GM21737 (cell line): ENCODE measurements around the gene PSMD8.
"Not testable (repeated sequence)": the region's sequence is repeated elsewhere in the genome, so short reads cannot be mapped to it uniquely, and the experiment has no call there.

Source experiments
- ATAC-seq: cut with Tn5 transposase; IDR thresholded peaks from one replicate; pipeline ENCODE4 v1.9.1; 2021; ENCODE audit warnings: mild to moderate bottlenecking, moderate library complexity; ENCODE audit not compliant: unreplicated experiment

Gene PSMD8

DNA sequence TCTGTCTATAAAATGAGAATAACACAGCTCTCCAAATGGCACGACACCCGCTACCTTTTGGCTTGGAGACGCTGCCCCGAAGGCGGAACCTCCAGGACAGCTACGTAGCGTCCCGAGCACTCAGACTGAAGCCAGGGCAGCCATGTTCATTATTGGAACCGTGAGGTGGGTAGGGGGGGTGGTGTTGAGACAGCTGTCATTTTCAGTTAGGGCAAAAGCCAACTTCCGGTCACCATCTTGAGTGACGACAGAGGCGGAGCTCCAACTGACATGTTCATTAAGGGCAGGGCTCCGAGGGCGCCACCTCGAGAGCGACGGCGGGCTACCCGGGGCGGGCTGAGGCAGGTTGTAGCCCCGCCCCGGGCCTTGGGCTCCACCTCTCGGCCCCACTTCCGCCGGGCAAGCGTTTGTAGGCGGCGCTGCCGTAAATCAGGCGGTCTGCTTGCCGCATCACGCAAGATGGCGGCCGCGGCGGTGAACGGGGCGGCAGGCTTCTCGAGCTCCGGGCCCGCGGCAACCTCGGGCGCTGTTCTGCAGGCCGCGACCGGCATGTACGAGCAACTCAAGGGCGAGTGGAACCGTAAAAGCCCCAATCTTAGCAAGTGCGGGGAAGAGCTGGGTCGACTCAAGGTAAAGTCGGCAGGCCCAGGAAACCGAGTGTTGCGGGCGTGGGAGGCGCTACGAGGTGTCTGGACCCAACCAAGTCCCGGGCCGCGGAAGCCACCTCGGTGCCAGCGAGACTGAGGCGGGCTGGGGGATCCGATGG lies at the start of gene PSMD8:
PSMD8 (plus strand) TSS at position 240 of the 766 bp plus-strand sequence; CDS start at position 271, 31 bp downstream.
- ATAC-seq: peak; percentile 90

DNA sequence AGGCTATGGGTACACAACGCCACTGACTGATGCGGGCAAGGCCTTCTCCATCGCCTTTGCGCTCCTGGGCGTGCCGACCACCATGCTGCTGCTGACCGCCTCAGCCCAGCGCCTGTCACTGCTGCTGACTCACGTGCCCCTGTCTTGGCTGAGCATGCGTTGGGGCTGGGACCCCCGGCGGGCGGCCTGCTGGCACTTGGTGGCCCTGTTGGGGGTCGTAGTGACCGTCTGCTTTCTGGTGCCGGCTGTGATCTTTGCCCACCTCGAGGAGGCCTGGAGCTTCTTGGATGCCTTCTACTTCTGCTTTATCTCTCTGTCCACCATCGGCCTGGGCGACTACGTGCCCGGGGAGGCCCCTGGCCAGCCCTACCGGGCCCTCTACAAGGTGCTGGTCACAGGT lies 47.8 kb upstream of the PSMD8 start:
- ATAC-seq: no peak

- ATAC-seq: no peak
These were observed 44.7 kb upstream of the PSMD8 start for GRCh38 chr19:38329651-38330050.

DNA sequence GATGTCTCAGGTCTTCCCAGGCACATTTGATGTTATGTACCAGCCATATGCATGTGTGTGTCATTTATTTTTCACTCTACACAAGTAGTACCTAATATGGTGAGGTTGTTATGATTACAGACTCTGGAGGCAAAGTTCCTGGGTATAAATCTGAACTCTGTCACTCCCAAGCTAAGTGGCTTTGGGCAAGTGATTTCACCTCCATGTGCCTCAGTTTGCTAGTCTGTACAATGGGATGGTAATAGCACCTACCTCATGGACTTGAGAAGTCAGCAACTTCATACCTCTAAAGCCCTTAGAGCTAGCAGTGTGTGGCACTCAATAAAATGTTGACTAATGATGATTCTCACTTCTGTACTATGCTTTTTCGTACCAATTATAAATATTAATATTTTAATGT lies 42.6 kb upstream of the PSMD8 start:
- no peak for ATAC-seq

GRCh38 chr19:38333245-38333644 lies 41.1 kb upstream of the PSMD8 start:
- ATAC-seq: no peak

DNA sequence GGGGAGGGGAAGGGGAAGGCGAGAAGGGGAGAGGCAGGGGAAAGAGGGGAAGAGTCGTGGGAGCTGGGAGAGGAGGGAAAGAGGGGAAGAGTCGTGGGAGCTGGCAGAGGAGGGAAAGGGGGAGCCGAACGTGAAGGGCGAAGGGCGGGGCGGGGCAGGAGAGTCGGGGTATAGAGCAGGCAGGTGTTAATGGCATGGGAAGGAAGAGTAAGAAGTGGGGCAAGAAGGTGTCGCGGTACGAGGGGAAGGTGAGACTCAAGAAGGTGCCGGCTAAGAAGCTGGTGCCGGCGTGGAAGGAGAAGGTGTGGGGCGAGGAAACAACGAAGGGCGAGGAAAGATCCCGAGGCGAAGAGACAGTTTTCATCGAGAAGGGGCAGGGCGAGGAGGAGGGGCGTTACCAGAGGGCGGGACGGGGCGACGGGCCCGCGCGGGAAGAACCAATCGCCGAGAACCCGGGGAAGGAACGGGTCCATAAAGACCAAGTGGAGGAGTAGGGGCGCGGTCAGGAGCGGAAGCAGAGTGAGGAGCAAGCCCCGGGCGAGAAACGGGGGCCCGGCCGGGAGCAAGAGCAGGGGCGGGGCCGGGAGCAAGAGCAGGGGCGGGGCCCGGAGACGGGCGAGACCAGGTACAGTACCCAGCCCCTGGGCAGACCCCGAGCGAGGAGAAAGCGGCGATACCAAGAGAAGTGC lies 38.3 kb upstream of the PSMD8 start:
- ATAC-seq: peak; percentile 60

DNA sequence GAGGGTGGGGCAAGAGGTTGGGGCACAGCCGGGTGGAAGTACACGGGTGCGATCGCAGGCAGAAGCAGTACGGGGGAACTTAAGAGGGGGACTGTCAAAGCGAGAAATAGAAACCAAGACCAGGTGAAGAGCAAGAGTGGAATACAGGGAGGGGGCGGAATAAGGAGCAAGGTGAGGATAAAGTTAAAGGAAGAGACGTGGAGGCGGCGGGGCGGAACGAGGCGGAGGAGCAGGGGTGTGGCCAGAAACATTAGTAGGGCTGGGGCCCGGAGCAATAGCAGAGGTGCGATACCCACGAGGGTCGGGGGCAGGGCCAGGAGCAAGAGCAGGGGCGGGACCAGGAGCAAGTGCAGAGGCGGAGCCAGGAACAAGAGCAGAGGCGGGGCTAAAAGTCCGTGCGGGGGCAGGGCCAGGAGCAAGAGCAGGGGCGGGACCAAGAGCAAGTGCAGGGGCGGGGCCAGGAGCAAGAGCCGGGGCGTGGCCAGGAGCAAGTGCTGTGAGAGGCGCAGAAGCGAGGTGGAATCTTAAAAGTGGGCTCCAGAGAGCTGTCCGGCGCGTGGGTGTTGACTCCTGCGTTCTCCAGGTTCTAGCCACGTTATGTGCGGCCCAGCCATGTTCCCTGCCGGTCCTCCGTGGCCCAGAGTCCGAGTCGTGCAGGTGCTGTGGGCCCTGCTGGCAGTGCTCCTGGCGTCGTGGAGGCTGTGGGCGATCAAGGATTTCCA lies 37.6 kb upstream of the PSMD8 start:
- peak; percentile 49 for ATAC-seq

GRCh38 chr19:38337360-38337653 lies 37.1 kb upstream of the PSMD8 start:
- no peak for ATAC-seq

- not testable (repeated sequence) for ATAC-seq
These were observed 35.4 kb upstream of the PSMD8 start for GRCh38 chr19:38339011-38339410.

- no peak for ATAC-seq
These were observed 33.4 kb upstream of the PSMD8 start for GRCh38 chr19:38340927-38341326.

DNA sequence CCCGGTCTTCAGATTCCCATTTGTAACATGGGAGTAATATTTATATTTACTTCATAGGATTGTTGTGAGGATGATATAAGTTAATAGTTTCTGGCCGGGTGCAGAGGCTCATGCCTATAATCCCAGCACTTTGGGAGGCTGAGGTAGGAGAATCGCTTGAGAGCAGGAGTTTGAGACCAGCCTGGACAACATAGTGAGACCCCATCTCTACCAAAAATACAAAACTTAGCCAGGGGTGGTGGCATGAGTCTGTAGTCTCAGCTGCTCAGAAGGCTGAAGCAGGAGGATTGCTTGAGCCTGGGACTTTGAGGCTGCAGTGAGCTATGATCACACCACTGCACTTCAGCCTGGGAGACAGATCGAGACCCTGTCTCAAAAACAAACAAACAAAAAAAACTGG lies 27.5 kb upstream of the PSMD8 start:
- no peak for ATAC-seq

- ATAC-seq: no peak
These were observed 23.5 kb upstream of the PSMD8 start for GRCh38 chr19:38350883-38351282.

DNA sequence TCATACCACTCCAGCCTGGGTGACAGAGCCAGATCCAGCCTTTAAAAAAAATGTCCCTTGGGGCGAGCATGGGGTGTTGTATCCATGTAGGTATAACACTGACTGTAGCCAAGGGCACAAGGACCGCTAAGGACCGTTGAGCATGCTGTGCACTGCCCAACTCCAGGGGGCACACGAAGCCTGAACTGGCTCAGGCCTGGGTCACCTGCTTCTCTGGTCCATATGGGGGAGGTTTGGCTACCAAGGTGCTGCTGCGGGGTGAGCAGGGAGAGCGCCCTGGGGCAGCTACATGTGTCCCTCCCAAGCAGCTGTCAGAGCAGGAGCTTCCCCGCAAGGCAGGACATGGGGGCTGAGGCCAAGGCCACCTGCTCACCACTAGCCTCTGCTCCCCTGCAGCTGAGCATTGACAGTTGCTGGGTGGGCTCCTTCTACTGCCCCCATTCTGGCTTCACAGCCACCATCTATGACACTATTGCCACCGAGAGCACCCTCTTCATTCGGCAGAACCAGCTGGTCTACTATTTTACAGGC lies 22.4 kb upstream of the PSMD8 start:
- ATAC-seq: no peak

GRCh38 chr19:38352611-38353010 lies 21.8 kb upstream of the PSMD8 start:
- ATAC-seq: no peak

DNA sequence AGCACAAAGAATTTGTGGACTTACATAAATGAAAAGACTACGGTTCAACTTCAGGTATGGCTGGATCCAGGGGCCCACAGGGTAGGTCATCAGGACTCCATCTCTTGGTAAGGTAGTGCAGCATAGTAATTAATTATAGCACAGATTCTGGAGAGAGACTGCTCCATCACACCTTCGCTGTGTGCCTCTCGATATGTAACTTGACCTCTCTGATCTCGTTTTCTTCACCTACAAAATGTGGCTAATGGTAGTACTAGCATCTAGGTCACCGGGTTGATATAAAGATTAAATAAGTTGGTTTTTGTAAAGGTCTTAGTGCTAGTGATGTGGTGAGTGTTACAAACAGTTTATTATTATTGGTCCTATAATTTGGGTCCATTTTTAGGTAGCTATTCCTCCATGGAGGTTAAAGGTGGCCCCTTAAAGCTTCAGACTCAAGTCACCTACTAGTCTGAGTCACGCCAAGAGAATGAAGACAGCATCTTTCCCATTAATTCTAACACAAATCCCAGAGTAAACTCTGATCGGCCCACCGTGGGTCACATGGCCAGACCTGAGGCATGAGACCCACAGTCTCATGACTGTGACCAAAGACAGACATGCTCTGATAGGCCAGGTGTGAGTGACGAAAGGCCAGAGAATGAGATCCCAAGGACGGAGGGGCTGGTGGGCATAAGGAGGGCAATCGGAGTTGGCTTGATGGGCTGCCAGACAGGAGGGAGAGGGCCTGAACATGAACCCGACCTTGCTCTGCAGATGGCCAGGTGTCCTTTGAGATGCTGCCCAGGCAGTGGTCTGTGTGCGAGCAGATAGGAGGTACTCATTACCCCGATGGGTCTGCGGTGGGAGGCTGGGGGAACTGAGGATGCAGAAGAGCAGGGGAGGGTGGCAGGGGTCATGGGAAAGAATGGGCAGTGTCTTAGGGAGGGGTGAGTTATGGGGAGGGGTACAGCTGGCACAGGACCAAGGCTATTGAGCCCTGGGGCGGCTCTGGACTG lies 18.3 kb upstream of the PSMD8 start:
- ATAC-seq: no peak

DNA sequence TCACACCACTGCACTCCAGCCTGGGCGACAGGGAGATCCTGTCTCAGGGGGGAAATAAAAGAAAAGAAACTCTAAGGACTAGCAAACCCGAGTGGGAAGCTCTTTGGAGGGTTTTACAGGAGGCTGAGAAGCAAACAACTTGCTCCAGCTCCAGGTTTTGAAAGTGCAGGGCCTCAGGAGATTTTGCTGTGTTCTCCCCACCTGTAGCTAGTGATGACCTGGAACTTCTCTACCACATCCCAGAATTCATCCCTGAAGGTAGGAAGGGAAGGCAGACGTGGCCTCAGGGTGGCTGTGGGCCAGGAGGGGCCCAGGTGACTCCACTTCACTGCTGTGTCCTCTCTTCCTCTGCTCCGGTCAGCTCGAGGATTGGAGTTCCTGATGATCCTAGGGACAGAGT lies 16.3 kb upstream of the PSMD8 start:
- no peak for ATAC-seq

DNA sequence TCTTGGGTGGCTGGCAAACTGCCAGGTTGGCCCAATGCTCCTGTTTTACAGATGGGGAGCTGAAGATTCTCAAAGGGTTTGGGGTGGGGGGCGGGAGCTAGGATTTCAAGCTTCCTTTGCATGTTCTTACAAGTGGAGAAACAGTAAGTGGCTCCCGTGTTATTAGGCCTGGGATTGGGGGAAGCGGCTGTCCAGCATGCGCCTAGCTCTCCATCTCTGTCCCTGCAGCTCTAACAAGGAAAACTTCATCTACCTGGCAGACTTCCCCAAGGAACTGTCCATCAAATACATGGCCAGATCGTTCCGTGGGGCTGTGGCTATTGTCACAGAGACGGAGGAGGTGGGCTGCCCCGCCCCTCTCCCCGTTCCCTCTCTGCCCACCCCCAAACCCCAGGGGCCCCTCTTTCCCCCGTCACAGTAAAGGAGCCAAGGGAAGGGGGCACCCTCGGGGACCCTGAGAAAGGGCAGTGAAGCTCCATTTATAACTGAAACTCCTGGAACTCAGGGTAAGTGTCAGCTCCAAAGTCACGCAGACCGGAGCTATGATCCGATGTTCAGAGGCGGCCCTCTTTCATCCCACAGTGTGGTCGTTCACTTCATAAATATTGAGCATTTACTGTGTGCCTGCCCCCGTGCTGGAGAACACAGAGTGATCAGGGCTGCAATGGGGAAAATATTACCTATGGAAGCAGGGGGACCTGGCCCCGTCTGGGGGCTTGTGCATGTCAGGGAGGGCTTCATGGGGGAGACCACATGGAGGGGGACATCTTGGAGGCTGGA lies 14.9 kb upstream of the PSMD8 start:
- ATAC-seq: no peak

- no peak for ATAC-seq
These were observed 14.0 kb upstream of the PSMD8 start for GRCh38 chr19:38360351-38360750.

DNA sequence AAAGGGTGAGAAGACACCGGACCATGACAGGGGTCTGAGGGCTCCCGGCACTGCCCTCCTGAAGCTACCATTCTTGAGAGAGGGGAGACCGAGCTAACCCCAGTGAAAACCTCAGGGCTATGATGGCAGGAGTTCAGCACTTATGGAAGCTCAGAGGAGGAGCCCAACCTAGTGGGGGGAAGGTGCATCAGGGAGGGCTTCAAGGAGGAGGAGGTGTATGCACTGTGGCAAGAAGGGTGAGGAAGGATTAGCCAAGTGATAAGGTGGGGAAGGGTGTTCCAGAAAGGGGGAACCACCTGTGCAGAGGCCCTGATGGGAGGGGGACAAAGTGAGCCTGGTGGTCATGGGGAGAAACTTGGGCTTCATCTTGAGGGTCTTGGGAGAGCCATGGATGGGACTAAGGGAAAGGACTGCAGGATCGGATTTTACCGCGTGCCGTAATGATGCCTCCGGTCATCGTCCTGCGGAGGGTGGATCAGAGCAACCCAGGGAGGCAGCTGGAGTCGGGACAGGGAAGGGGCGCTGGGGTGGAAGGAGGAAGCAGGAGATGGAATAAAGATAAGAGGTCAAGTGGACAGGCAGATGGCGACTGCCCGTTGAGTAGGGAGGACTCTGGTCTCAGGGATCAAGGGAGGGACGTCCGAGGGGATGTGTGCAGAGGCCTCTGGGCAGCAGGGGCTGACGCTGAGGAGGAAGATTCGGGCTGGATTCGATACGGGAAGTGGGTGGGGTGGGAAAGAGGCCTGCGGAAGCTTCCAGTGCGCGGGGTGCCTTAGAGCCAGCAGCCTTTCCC lies 13.3 kb upstream of the PSMD8 start:
- no peak for ATAC-seq
